ENCODE data around the gene NPFFR1. TPM values are rescaled to one million over a fixed set of nuclear protein-coding genes. Genes with fewer than 3 reads are reported as not detected.

Gene NPFFR1
- total RNA-seq, 1 donor from 2014 or later: not detected

GRCh38 chr10:70289739-70290138 is 5.9 kb upstream of the NPFFR1 start:
- H3K27ac Mint-ChIP-seq (ENCODE audit: unreplicated experiment): no peak overlapping the region
- peaks cover 12% of the 10 kb centered on the region for H3K4me1 Mint-ChIP-seq (ENCODE audit: unreplicated experiment)
- no peak for DNase-seq (ENCODE audit: extremely low spot score, unreplicated experiment)
- no peaks in the 10 kb centered on the region for H3K9me3 Mint-ChIP-seq (ENCODE audit: unreplicated experiment)
- H3K4me3 Mint-ChIP-seq (ENCODE audit: unreplicated experiment): no peak overlapping the region
- no peaks in the 10 kb centered on the region for H3K36me3 Mint-ChIP-seq (ENCODE audit: unreplicated experiment)
- peaks cover 18% of the 10 kb centered on the region for H3K27me3 Mint-ChIP-seq (ENCODE audit: unreplicated experiment)
- TF ChIP-seq CTCF (IDR thresholded peaks at IDR 0.05): no peak

DNA sequence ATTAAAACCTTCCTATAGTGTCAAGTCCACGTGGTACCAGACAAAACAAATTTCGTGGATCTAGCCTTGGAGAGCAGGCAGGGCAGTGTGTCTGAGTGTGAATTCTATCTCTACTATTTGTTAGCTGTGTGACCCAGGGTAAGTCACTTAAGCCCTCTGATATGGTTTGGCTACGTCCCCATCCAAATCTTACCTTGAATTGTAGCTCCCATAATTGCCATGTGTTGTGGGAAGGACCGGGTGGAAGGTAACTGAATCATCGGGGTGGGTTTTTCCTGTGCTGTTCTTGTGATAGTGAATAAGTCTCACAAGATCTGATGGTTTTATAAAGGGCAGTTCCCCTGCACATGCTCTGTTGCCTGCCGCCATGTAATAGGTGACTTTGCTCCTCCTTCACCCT is 2.8 kb upstream of the NPFFR1 start:
- peaks cover 45% of the 10 kb centered on the region for H3K27me3 Mint-ChIP-seq (ENCODE audit: unreplicated experiment)

DNA sequence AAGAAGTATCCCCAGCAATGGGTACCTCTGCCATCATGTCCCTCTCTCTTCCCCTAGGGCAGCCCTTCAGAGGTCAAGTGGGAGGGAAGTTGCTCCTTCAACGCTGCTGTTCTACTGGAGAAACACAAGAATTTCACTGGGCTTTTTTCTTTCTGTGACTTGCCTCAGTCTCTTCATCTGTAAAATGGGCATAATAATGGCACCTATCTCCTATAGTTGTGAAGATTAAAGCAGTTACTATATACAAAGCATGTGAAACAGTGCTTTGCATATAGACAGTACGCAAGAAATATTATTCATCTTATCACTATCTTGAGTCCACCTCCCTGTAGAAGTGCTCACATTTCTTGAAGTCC is 1.6 kb upstream of the NPFFR1 start:
- no peak for TF ChIP-seq CTCF (IDR thresholded peaks at IDR 0.05)
- no peak overlapping the region for H3K4me3 Mint-ChIP-seq (ENCODE audit: unreplicated experiment)
- no peak for DNase-seq (ENCODE audit: extremely low spot score, unreplicated experiment)
- H3K36me3 Mint-ChIP-seq (ENCODE audit: unreplicated experiment): no peaks in the 10 kb centered on the region
- H3K27me3 Mint-ChIP-seq (ENCODE audit: unreplicated experiment): peaks cover 55% of the 10 kb centered on the region
- no peak overlapping the region for H3K27ac Mint-ChIP-seq (ENCODE audit: unreplicated experiment)
- H3K4me1 Mint-ChIP-seq (ENCODE audit: unreplicated experiment): peaks cover 9% of the 10 kb centered on the region
- H3K9me3 Mint-ChIP-seq (ENCODE audit: unreplicated experiment): no peaks in the 10 kb centered on the region

More for the DNA sequence above, 2.8 kb upstream of the NPFFR1 start:
- TF ChIP-seq CTCF (IDR thresholded peaks at IDR 0.05): no peak
- peaks cover 14% of the 10 kb centered on the region for H3K4me1 Mint-ChIP-seq (ENCODE audit: unreplicated experiment)
- no peak for DNase-seq (ENCODE audit: extremely low spot score, unreplicated experiment)
- no peak overlapping the region for H3K27ac Mint-ChIP-seq (ENCODE audit: unreplicated experiment)
- no peak overlapping the region for H3K4me3 Mint-ChIP-seq (ENCODE audit: unreplicated experiment)
- H3K36me3 Mint-ChIP-seq (ENCODE audit: unreplicated experiment): no peaks in the 10 kb centered on the region
- H3K9me3 Mint-ChIP-seq (ENCODE audit: unreplicated experiment): no peaks in the 10 kb centered on the region

DNA sequence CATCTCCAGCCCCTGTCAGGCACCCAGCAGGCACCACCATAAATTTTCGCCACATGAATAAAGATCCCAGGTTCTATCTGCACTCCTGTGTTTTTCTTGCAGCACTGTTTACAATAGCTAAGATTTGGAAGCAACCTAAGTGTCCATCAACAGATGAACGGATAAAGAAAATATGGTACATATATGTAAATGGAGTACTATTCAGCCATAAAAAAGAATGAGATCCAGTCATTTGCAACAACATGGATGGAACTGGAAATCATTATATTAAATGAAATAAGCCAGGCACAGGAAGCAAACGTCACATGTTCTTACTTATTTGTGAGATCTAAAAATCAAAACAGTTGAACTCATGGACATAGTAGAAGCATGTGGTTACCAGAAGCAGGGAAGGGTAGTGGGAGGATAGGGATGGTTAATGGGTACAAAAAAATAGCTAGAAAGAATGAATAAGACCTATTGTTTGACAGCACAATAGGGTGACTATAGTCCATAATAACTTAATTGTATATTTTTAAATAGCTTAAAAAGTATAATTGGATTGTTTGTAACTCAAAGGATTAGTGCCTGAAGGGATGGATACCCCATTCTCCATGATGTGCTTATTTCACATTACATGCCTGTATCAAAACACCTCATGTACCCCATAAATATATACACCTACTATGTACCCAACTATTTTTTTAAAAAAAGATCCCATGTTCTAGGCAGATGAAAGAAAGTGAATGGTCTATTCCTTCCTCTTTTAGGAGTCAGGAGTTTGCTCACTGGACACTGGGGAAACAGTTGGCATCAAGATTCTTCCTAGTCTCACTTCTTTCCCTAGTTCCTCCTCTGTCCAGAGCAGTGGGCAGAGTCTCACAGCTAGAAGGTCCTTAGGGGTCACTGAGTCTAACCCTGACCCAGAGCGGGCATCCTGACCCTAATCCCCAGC is 1.0 kb upstream of the NPFFR1 start:
- peaks cover 4% of the 10 kb centered on the region for H3K4me1 Mint-ChIP-seq (ENCODE audit: unreplicated experiment)
- H3K4me3 Mint-ChIP-seq (ENCODE audit: unreplicated experiment): no peak overlapping the region
- H3K9me3 Mint-ChIP-seq (ENCODE audit: unreplicated experiment): no peaks in the 10 kb centered on the region

More for the DNA sequence above, 1.0 kb upstream of the NPFFR1 start:
- TF ChIP-seq CTCF (IDR thresholded peaks at IDR 0.05): no peak
- Mint-ChIP-seq H3K27me3 (ENCODE audit: unreplicated experiment) (peaks cover 58% of the 10 kb centered on the region), H3K36me3 (ENCODE audit: unreplicated experiment) (no peaks in the 10 kb centered on the region), H3K27ac (ENCODE audit: unreplicated experiment) (no peak overlapping the region)
- DNase-seq (ENCODE audit: extremely low spot score, unreplicated experiment): no peak
